Naive thymus-derived CD4-positive, alpha-beta T cell (primary cell): ENCODE results near the gene HOXB5. TPM values are rescaled to one million over a fixed set of nuclear protein-coding genes. Genes with fewer than 3 reads are reported as not detected.

Experiments used
- ATAC-seq: fragments of 150-1000 bp; cut with Tn5 transposase; 2 replicates; pipeline ENCODE4 v1.10.0; 2021; ENCODE audit warnings: mild to moderate bottlenecking, moderate library complexity
- CTCF ChIA-PET: fragments of 350-600 bp; sonication (Branson Sonifier 250); formaldehyde crosslinking; loops from one replicate; lab custom pipeline; 2021; ENCODE audit warnings: antibody characterized with exemption; lab: Charles Lee
- POLR2A ChIA-PET: fragments of 350-600 bp; sonication (Branson Sonifier 250); formaldehyde crosslinking; loops from one replicate; lab custom pipeline; 2021; ENCODE audit warnings: antibody characterized with exemption, inconsistent platforms; lab: Charles Lee
- DNase-seq, 9 donors: peaks; one replicate each; pipeline versions ENCODE4 v3.0.0 to v3.0.0-alpha.2; 2020 to 2022; ENCODE audit warnings: mixed read lengths in 1 of 9
- H3K27ac ChIP-seq: one replicate; pipeline ENCODE4 v1.7.0; 2013; ENCODE audit warnings: mild to moderate bottlenecking, low read depth, low read length, moderate library complexity
- H3K27me3 ChIP-seq, 2 donors: one replicate each; pipeline ENCODE4 v1.7.0; 2013; ENCODE audit warnings: low read length in 2 of 2, mild to moderate bottlenecking in 2 of 2, moderate library complexity in 2 of 2; ENCODE audit not compliant: control insufficient read depth in 2 of 2, insufficient read depth in 2 of 2
- H3K36me3 ChIP-seq, 3 experiments: 1 replicate in 2 of 3; 2 replicates in 1 of 3; pipeline ENCODE4 v1.7.0; 2013; ENCODE audit warnings: low read length in 3 of 3, mild to moderate bottlenecking in 3 of 3, moderate library complexity in 1 of 3; ENCODE audit not compliant: insufficient read depth in 3 of 3, control insufficient read depth in 2 of 3
- H3K4me1 ChIP-seq, 2 donors: one replicate each; pipeline ENCODE4 v1.7.0; 2013; ENCODE audit warnings: low read length in 2 of 2, mild to moderate bottlenecking in 2 of 2, moderate library complexity in 1 of 2; ENCODE audit not compliant: control insufficient read depth in 2 of 2, insufficient read depth in 2 of 2
- H3K4me3 ChIP-seq: 2 replicates; pipeline ENCODE4 v1.7.0; 2013; ENCODE audit warnings: mild to moderate bottlenecking, low read length
- H3K9me3 ChIP-seq, 3 experiments: 1 replicate in 2 of 3; 2 replicates in 1 of 3; pipeline ENCODE4 v1.7.0; 2013; ENCODE audit warnings: low read length in 3 of 3; ENCODE audit not compliant: control insufficient read depth in 2 of 3
- H3K27ac Mint-ChIP-seq, 9 donors: one replicate each; pipeline ENCODE4 v1.8.0; 2020 to 2022; ENCODE audit warnings: mixed read lengths in 9 of 9, mild to moderate bottlenecking in 8 of 9, moderate library complexity in 5 of 9, inconsistent platforms in 2 of 9
- H3K27me3 Mint-ChIP-seq, 5 donors: one replicate each; pipeline ENCODE4 v1.8.0; 2021 to 2022; ENCODE audit warnings: mixed read lengths in 5 of 5, mild to moderate bottlenecking in 1 of 5
- H3K36me3 Mint-ChIP-seq, 5 donors: one replicate each; pipeline ENCODE4 v1.8.0; 2020 to 2022; ENCODE audit warnings: mixed read lengths in 5 of 5, mild to moderate bottlenecking in 3 of 5, inconsistent platforms in 1 of 5
- H3K4me1 Mint-ChIP-seq, 7 donors: one replicate each; pipeline ENCODE4 v1.8.0; 2020 to 2022; ENCODE audit warnings: mixed read lengths in 7 of 7, mild to moderate bottlenecking in 3 of 7, inconsistent platforms in 1 of 7
- H3K4me3 Mint-ChIP-seq, 10 donors: one replicate each; pipeline ENCODE4 v1.8.0; 2020 to 2022; ENCODE audit warnings: mild to moderate bottlenecking in 10 of 10, mixed read lengths in 10 of 10, moderate library complexity in 6 of 10, inconsistent platforms in 2 of 10
- H3K9me3 Mint-ChIP-seq, 11 donors: one replicate each; pipeline ENCODE4 v1.8.0; 2020 to 2022; ENCODE audit warnings: mixed read lengths in 11 of 11, mild to moderate bottlenecking in 4 of 11, inconsistent platforms in 1 of 11, moderate library complexity in 1 of 11
- intact Hi-C, 2 donors: fragments of 100-400 bp; cut with micrococcal nuclease; formaldehyde crosslinking; loops; one replicate each; pipeline ENCODE4 v1.15.1; 2023
- polyA plus RNA-seq, 2 donors: library from polyadenylated mRNA; unstranded; fragments of 300-500 nt; fragmentation: Illumina TruSeq; gene quantifications; one replicate each; pipeline ENCODE4 v1.2.3, GENCODE V29; 2021
- total RNA-seq, 6 experiments: library from RNA in 5 of 6; stranded (reverse) in 5 of 6; gene quantifications; 1 replicate in 5 of 6; 2 replicates in 1 of 6; pipeline ENCODE4 v1.2.3 and lab custom pipeline; 2021 to 2026

The HOXB5 gene
- total and polyA plus RNA-seq, 7 experiments from 2014 or later, result not detected

- ATAC-seq (no peak), DNase-seq (no peak)
- peaks cover 0 to 29% (median 5%) of the 10 kb centered on the region in 5 donors for H3K27me3 Mint-ChIP-seq
- H3K36me3 ChIP-seq, result no peaks in the 10 kb centered on the region
- H3K27ac Mint-ChIP-seq, result no peak overlapping the region
- peaks cover 0 to 16% (median 0%) of the 10 kb centered on the region in 5 donors for H3K36me3 Mint-ChIP-seq
- no peak overlapping the region for H3K4me3 Mint-ChIP-seq
- intact Hi-C loops, result no loop called here
- no peak overlapping the region for H3K27ac ChIP-seq
- peaks cover 0 to 26% (median 10%) of the 10 kb centered on the region in 7 donors for H3K4me1 Mint-ChIP-seq
- no peaks in the 10 kb centered on the region for H3K4me1 ChIP-seq
- no peak overlapping the region for H3K4me3 ChIP-seq
- H3K27me3 ChIP-seq, result peaks cover 0 to 4% of the 10 kb centered on the region in 2 donors
- ChIA-PET CTCF (interaction anchor here (0.5 kb wide), 1 partner anchor 10 kb away, joined by 3 read pairs; no protein-coding TSS in a partner anchor), POLR2A (interaction anchor here (0.6 to 1.0 kb wide), 2 partner anchors 24 to 27 kb away, joined by 3 read pairs; no protein-coding TSS in a partner anchor)
- H3K9me3 ChIP-seq, result no peaks in the 10 kb centered on the region
- no peaks in the 10 kb centered on the region for H3K9me3 Mint-ChIP-seq
Observed at GRCh38 chr17:48570325-48571023, 23.1 kb downstream of the HOXB5 start.

- Mint-ChIP-seq H3K4me3 (no peak overlapping the region), H3K27ac (no peak overlapping the region), H3K9me3 (no peaks in the 10 kb centered on the region), H3K36me3 (peaks cover 0 to 17% (median 0%) of the 10 kb centered on the region in 5 donors), H3K27me3 (peaks cover 3 to 24% (median 5%) of the 10 kb centered on the region in 5 donors), H3K4me1 (peaks cover 0 to 22% (median 10%) of the 10 kb centered on the region in 7 donors)
- H3K4me1 ChIP-seq, result no peaks in the 10 kb centered on the region
- ATAC-seq (no peak), DNase-seq (no peak)
- CTCF ChIA-PET, result interaction anchor here (0.5 to 0.9 kb wide), 2 partner anchors 10 to 77 kb away, joined by 3 read pairs; no protein-coding TSS in a partner anchor
- no peak overlapping the region for H3K4me3 ChIP-seq
- no peaks in the 10 kb centered on the region for H3K36me3 ChIP-seq
- H3K27ac ChIP-seq, result no peak overlapping the region
- POLR2A ChIA-PET, result interaction anchor here (0.6 to 1.2 kb wide), 4 partner anchors 23 to 207 kb away, joined by 3 to 4 read pairs (median 3); no protein-coding TSS in a partner anchor
- H3K9me3 ChIP-seq, result no peaks in the 10 kb centered on the region
- intact Hi-C loops, result no loop called here
- H3K27me3 ChIP-seq, result peaks cover 0 to 4% of the 10 kb centered on the region in 2 donors
Observed at GRCh38 chr17:48569674-48570324, 23.8 kb downstream of the HOXB5 start.

GRCh38 chr17:48569240-48569582 is 24.4 kb downstream of the HOXB5 start:
- ChIA-PET CTCF (interaction anchor here (0.9 kb wide), 1 partner anchor 77 kb away, joined by 3 read pairs; no protein-coding TSS in a partner anchor), POLR2A (interaction anchor here (0.6 to 1.2 kb wide), 2 partner anchors 28 to 165 kb away, joined by 3 to 4 read pairs; no protein-coding TSS in a partner anchor)
- H3K27me3 ChIP-seq, result peaks cover 0 to 4% of the 10 kb centered on the region in 2 donors
- Mint-ChIP-seq H3K9me3 (no peaks in the 10 kb centered on the region), H3K4me1 (peaks cover 0 to 23% (median 11%) of the 10 kb centered on the region in 7 donors), H3K4me3 (peak overlapping the region in 3 of 10 donors; percentile 6 to 21 (median 12)), H3K36me3 (peaks cover 0 to 20% (median 0%) of the 10 kb centered on the region in 5 donors), H3K27ac (no peak overlapping the region), H3K27me3 (peaks cover 0 to 19% (median 8%) of the 10 kb centered on the region in 5 donors)
- no peaks in the 10 kb centered on the region for H3K9me3 ChIP-seq
- intact Hi-C loops, result no loop called here
- H3K4me1 ChIP-seq, result no peaks in the 10 kb centered on the region
- H3K36me3 ChIP-seq, result no peaks in the 10 kb centered on the region
- H3K27ac ChIP-seq, result no peak overlapping the region
- no peak overlapping the region for H3K4me3 ChIP-seq
- DNase-seq (no peak), ATAC-seq (no peak)

- no peak for DNase-seq
- intact Hi-C loops, result no loop called here
- no peak overlapping the region for H3K27ac Mint-ChIP-seq
- no peak for ATAC-seq
- peak overlapping the region; percentile 6 to 68 (median 28) for H3K4me3 Mint-ChIP-seq
- CTCF ChIA-PET, result interaction anchor here (0.8 to 0.9 kb wide), 2 partner anchors 75 to 76 kb away, joined by 3 read pairs; no protein-coding TSS in a partner anchor
- Histone ChIP-seq H3K4me1 (no peaks in the 10 kb centered on the region), H3K36me3 (no peaks in the 10 kb centered on the region), H3K27me3 (peaks cover 0 to 4% of the 10 kb centered on the region in 2 donors), H3K27ac (no peak overlapping the region), H3K4me3 (no peak overlapping the region), H3K9me3 (no peaks in the 10 kb centered on the region)
- POLR2A ChIA-PET, result interaction anchor here (0.6 to 1.2 kb wide), 3 partner anchors 20 to 165 kb away, joined by 3 to 4 read pairs (median 3); no protein-coding TSS in a partner anchor
- peaks cover 0 to 22% (median 11%) of the 10 kb centered on the region in 7 donors for H3K4me1 Mint-ChIP-seq
- peaks cover 2 to 17% (median 11%) of the 10 kb centered on the region in 5 donors for H3K27me3 Mint-ChIP-seq
- H3K36me3 Mint-ChIP-seq, result peaks cover 0 to 22% (median 0%) of the 10 kb centered on the region in 5 donors
- no peaks in the 10 kb centered on the region for H3K9me3 Mint-ChIP-seq
Observed at GRCh38 chr17:48568499-48569239, 24.9 kb downstream of the HOXB5 start.

GRCh38 chr17:48567646-48568354 is 25.8 kb downstream of the HOXB5 start:
- Mint-ChIP-seq H3K4me3 (peak overlapping the region in 2 of 10 donors; percentile 21 to 39), H3K4me1 (peaks cover 0 to 20% (median 9%) of the 10 kb centered on the region in 7 donors), H3K9me3 (no peaks in the 10 kb centered on the region), H3K27ac (no peak overlapping the region), H3K27me3 (peaks cover 4 to 21% (median 12%) of the 10 kb centered on the region in 5 donors), H3K36me3 (peaks cover 0 to 20% (median 0%) of the 10 kb centered on the region in 5 donors)
- ChIA-PET CTCF (interaction anchor here (0.8 kb wide), 1 partner anchor 75 kb away, joined by 3 read pairs; no protein-coding TSS in a partner anchor), POLR2A (interaction anchor here (0.6 to 0.7 kb wide), 2 partner anchors 20 to 263 kb away, joined by 3 to 4 read pairs; no protein-coding TSS in a partner anchor)
- H3K4me3 ChIP-seq, result no peak overlapping the region
- no peak overlapping the region for H3K27ac ChIP-seq
- peaks cover 0 to 4% of the 10 kb centered on the region in 2 donors for H3K27me3 ChIP-seq
- no peak for ATAC-seq
- no peaks in the 10 kb centered on the region for H3K4me1 ChIP-seq
- no peaks in the 10 kb centered on the region for H3K9me3 ChIP-seq
- intact Hi-C loops, result no loop called here
- DNase-seq, result no peak
- no peaks in the 10 kb centered on the region for H3K36me3 ChIP-seq
